ENCODE results near the gene ASCL2. TPM values are rescaled to one million over a fixed set of nuclear protein-coding genes. Genes with fewer than 3 reads are reported as not detected.

The ASCL2 gene, protein sequence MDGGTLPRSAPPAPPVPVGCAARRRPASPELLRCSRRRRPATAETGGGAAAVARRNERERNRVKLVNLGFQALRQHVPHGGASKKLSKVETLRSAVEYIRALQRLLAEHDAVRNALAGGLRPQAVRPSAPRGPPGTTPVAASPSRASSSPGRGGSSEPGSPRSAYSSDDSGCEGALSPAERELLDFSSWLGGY
- 0.36 to 0.58 TPM (median 0.49 TPM) in 3 replicates for total RNA-seq

DNA sequence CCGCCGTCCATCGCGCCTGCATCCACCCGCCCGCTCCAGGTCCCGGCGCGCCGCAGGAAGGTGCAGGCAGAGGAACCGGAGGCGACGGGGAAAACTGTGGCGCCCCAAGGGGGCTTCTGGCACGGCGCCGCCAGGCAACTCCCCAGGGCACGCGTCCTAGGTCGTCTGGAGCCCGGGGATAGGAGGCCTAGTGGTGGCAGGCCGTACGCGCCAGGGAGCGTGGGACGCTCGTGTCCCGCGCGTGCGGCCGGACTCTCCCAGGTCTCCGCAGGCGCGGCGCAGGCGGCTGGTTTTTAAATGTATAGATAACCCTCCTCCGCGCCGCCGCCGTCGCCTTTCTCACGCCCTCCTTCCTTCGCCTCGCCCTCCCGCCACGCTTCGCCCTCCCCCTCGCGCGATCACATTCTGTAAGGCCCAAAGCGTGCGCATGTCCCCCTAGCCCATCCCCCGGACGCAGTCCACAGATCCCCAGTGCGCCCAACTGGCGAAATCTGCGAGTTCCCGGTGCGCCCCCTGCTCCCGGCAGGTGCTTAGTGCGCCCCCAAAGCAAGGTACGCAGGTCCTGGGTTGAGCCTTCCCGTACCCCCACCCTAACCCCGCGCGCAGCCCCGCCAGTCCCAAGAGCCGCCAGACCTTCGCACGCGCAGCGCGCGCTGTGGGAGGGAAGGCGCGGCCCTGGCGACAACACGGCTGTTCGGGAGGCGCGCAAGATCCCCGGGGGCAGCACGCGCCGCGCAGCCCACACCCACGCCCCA is at the start of gene ASCL2:
TSS of gene ASCL2 (minus strand) at position 267 of the 755 bp plus-strand sequence. CDS start at position 11, 256 bp downstream.
- Mint-ChIP-seq H3K9me3 (no peaks in the 10 kb centered on the region), H3K27me3 (ENCODE audit: low read depth) (peaks cover 86% of the 10 kb centered on the region), H3K4me3 (peak within 1 kb of the TSS; percentile 57), H3K36me3 (no peaks in the 10 kb centered on the region), H3K4me1 (peaks cover 8% of the 10 kb centered on the region), H3K27ac (no peak within 1 kb of the TSS)
- TF ChIP-seq, protein P1, sequence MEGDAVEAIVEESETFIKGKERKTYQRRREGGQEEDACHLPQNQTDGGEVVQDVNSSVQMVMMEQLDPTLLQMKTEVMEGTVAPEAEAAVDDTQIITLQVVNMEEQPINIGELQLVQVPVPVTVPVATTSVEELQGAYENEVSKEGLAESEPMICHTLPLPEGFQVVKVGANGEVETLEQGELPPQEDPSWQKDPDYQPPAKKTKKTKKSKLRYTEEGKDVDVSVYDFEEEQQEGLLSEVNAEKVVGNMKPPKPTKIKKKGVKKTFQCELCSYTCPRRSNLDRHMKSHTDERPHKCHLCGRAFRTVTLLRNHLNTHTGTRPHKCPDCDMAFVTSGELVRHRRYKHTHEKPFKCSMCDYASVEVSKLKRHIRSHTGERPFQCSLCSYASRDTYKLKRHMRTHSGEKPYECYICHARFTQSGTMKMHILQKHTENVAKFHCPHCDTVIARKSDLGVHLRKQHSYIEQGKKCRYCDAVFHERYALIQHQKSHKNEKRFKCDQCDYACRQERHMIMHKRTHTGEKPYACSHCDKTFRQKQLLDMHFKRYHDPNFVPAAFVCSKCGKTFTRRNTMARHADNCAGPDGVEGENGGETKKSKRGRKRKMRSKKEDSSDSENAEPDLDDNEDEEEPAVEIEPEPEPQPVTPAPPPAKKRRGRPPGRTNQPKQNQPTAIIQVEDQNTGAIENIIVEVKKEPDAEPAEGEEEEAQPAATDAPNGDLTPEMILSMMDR (IDR thresholded peaks at IDR 0.05; ENCODE audit: unreplicated experiment): no peak
- DNase-seq (ENCODE audit: low spot score in 2 of 2, unreplicated experiment in 2 of 2): peak in 1 of 2 experiments; percentile 38

DNA sequence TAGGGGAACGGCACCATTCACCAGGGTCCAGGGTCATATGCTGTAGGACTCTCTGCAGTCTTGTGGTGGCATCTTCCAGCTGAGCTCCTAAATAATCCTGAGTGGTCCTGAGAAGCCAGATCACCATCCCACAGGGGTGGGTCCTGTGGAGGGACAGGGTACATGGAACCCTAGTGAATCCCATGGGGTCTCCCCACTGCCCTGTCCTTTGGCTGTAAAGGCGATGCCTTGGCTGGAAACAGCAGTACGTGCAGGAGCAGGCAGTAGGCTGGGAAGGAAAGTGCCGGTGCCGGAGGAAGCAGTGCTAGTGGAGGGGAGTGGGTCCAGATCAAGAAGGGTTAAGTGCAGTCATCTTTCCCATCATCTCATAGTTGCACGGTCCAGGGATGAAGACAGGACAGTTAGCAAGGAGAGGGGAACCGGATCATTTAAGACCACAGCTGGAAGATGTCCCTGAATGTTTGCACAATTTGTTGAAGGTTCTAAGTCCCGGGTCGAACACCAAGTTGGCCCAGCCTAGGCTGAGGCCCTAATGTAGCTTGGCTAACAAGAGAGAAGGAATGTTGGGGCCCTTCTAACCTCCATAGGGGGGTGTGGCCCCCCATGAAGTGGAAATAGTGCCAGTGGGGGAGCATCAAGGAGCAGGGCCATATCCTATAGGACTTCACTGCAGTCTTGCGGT is 49.5 kb upstream of the ASCL2 start:
- TF ChIP-seq, protein P1 (IDR thresholded peaks at IDR 0.05; ENCODE audit: unreplicated experiment): no peak
- H3K27ac Mint-ChIP-seq: no peak overlapping the region

DNA sequence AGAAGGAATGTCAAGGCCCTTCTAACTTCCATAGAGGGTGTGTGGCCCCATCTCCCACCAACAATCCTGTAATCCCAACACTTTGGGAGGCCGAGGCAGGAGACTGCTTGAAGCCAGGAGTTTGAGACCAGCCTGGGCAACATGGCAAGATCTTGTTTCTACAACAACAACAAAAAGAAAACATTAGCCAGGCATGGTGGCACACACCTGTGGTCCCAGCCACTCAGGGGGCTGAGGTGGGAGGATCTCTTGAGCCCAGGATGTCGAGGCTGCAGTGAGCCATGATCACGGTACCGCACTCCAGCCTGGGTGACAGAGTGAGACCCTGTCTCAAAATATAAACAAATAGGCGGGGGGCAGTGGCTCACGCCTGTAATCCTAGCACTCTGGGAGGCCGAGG is 48.3 kb upstream of the ASCL2 start:
- no peak overlapping the region for H3K27ac Mint-ChIP-seq
- H3K4me1 Mint-ChIP-seq: peaks cover 7% of the 10 kb centered on the region
- peaks cover 11% of the 10 kb centered on the region for H3K27me3 Mint-ChIP-seq (ENCODE audit: low read depth)
- H3K4me3 Mint-ChIP-seq: no peak overlapping the region
- peaks cover 3% of the 10 kb centered on the region for H3K36me3 Mint-ChIP-seq
- no peak for DNase-seq (ENCODE audit: low spot score in 2 of 2, unreplicated experiment in 2 of 2)
- TF ChIP-seq, protein P1 (IDR thresholded peaks at IDR 0.05; ENCODE audit: unreplicated experiment): no peak
- H3K9me3 Mint-ChIP-seq: peaks cover 21% of the 10 kb centered on the region

More for the DNA sequence above, 49.5 kb upstream of the ASCL2 start:
- Mint-ChIP-seq H3K27me3 (ENCODE audit: low read depth) (peaks cover 11% of the 10 kb centered on the region), H3K4me1 (peaks cover 3% of the 10 kb centered on the region), H3K36me3 (peaks cover 3% of the 10 kb centered on the region), H3K9me3 (peaks cover 21% of the 10 kb centered on the region), H3K4me3 (no peak overlapping the region)
- DNase-seq (ENCODE audit: low spot score in 2 of 2, unreplicated experiment in 2 of 2): no peak

DNA sequence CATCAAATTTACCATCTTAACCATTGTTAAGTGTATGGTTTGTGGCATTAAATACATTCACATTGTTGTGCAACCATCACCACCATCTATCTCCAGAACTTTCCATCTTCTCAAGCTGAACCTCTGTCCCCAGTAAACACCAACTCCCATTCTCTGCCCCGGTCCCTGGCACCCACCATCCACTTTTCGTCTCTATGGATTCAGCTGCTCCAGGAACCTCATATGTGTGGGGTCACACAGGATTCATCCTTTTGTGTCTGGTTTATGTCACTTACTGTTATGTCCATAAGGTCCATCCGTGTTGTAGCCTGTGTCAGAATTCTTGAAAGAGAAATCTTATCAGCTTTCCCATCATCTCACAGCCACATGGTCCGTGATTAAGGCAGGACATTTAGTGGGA is 47.7 kb upstream of the ASCL2 start:
- H3K27me3 Mint-ChIP-seq (ENCODE audit: low read depth): peaks cover 8% of the 10 kb centered on the region
- H3K4me3 Mint-ChIP-seq: no peak overlapping the region
- peaks cover 3% of the 10 kb centered on the region for H3K36me3 Mint-ChIP-seq
- TF ChIP-seq, protein P1 (IDR thresholded peaks at IDR 0.05; ENCODE audit: unreplicated experiment): no peak
- peaks cover 7% of the 10 kb centered on the region for H3K4me1 Mint-ChIP-seq
- DNase-seq (ENCODE audit: low spot score in 2 of 2, unreplicated experiment in 2 of 2): no peak
- no peak overlapping the region for H3K27ac Mint-ChIP-seq
- H3K9me3 Mint-ChIP-seq: peaks cover 16% of the 10 kb centered on the region

DNA sequence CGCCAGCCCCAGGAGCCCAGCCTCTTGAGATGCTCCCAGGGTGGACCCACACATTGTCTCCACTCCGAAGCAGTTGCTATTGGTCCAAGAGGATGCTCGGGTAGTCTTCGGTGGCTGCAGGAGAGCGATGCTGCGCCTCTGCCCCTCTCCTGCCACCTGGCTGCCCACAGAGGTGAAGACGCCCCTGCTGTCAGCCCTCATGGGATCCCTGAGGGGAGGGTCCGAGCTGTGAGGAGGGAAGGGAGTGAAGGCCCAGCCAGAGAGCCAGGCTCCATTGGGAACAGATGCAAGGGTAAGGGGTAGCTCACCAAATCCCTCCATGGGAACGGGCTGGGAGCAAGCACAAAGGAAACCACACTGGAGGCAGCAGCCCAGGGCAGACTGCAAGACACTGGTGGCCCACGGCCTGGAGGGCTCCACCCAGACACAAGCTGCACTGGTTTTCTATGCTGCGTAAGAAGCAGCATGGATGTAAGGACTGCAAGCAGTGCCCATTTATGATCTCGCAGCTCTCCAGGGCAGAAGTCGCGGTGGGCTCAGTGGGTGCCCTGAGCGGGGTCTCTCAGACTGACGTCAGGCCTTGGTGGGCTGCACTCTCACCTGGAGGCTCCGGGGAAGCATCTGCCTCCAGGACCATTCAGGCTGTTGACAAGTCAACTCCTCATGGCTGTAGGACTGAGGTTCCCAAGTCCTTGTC is 47.1 kb upstream of the ASCL2 start:
- TF ChIP-seq, protein P1 (IDR thresholded peaks at IDR 0.05; ENCODE audit: unreplicated experiment): no peak
- DNase-seq (ENCODE audit: low spot score in 2 of 2, unreplicated experiment in 2 of 2): no peak
- Mint-ChIP-seq H3K9me3 (peaks cover 10% of the 10 kb centered on the region), H3K27me3 (ENCODE audit: low read depth) (peaks cover 5% of the 10 kb centered on the region), H3K4me1 (peaks cover 7% of the 10 kb centered on the region), H3K27ac (no peak overlapping the region), H3K36me3 (peaks cover 3% of the 10 kb centered on the region), H3K4me3 (no peak overlapping the region)
